NCI-H82 treated with DMSO at 0.1 percent for 48 hours (cell line): ENCODE results near the gene FAM98B.

Experiments
- DNase-seq: peaks from one replicate; lab custom pipeline; 2025; ENCODE audit not compliant: unreplicated experiment; lab: John Stamatoyannopoulos, UW

FAM98B gene

DNA sequence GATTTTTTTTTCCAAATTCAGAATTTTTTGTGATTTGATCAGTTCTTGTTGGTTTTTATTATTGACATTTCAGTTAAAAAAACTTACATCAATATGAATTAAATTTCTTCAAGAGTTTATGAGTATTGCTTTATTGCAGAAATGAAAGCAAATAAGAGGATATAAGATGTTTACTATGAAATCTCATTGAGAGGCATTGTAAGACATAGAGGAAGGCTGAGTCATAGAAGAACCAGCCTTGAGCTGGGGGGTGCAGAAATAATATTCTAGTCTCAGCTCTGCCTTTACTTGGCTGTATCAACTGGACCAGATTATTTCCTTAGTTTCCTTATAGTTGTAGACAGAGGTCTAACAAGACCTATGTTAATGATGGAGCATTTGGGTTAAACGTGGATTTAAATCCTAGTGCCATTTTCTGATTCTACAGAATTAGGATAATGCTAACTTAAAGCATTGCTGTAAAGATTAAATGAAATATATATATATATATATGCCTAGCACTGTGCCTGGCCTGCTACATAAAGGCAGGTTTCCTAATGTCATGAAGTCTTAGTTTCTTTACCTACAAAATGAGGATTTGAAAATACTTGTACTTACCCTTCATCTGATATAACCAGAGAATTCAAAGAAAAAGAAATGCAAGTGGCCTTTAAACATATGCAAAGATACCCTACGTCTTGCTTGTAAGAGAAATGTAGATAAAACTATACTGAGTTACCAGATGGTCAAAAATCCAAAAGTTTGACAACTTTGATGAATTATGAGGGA, 7.3 kb downstream of the FAM98B start:
- no peak for DNase-seq

DNA sequence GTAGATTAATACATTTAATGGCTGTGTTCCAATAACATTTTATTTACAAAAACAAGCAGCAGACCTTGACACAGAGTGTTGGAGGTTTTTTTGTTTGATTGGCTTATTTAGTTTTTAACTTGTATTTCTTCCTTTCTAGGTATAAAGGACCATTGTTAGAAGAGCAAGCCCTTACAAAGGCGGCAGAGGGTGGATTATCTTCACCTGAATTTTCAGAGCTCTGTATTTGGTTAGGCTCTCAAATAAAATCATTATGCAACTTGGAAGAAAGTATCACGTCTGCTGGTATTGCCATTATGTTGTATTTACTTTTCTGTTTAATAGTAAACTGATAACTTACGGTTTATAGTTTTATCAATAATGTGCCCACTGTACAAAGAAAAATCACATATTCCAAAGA, 10.0 kb downstream of the FAM98B start:
- DNase-seq: no peak

DNA sequence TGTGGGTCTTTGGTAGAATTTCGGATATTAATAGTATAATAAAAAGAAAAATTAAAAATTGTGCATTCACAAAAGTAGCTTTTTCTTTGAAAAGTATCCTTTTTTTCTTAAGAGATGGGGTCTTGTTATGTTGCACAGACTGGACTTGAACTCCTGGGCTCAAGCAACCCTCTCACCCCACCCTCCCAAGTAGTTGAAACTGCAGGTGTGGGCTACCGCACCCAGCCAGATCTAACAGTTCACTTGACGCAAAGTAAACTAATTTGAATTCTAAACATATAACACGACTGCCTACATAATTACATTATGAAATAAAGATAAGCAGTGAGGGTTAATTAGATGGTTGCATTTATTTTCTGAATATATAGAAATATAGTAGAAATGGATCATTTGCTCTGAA, 10.7 kb downstream of the FAM98B start:
- DNase-seq: no peak

DNA sequence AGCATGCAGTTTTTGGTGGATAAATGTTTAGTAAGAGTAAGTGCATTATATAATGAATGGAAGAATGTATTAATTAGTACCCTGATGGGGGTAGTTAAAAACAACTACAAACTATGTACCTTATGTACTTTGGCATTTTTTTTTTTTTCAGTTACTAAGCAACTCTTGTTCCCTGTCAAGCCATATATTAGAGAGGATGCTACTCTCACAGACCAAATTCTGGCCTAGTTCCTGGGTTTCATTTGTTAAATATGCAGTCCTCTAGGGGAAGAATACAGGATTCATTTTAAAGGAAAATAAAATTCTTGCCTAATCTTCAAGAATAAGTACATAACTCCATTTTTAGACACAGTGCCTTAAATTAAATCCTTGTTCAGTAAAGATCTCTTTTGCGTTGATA, 16.9 kb downstream of the FAM98B start:
- DNase-seq: no peak

DNA sequence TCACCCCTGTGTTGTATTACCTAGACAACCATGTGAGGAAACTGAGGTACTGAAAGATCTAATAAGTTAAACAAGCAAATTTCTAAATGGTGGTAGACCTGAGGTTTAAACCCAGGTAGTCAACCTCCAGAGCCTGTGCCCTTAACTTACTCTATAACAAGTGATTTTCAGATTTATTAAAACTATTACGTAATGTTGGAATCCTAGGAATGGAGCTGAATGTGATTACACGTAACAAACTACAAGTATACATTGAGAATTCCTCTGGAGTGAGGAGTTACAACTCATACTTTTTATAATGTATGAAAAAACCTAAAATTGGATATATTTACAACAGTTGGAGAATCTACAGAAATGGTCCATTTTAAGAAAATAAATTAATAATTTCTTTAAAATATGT, 18.0 kb downstream of the FAM98B start:
- no peak for DNase-seq

DNA sequence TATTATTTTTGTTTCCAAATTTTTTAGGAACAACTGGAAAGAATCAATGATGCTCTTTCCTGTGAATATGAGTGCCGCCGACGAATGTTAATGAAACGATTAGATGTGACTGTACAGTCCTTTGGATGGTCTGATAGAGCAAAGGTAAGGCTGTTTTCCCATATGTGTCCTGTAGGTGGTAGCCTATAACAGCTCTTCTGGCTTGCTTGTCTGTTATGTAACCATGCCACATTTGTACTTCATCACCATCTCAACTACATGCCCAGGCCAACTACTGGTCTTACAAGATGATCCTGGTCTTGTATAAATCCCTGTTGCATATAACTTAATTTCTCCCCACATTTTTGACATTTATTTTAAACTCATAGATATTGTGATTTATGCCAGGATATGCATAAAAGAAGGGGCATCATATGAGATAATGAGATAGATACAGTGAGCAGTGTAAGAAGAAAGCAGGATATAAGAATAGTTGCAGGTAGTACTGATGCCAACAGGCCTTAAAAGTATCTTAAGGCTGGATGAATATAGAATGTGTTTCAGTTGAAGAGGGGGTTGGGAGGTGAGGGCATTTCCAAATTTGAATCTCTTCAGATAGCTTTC, 20.3 kb downstream of the FAM98B start:
- no peak for DNase-seq

DNA sequence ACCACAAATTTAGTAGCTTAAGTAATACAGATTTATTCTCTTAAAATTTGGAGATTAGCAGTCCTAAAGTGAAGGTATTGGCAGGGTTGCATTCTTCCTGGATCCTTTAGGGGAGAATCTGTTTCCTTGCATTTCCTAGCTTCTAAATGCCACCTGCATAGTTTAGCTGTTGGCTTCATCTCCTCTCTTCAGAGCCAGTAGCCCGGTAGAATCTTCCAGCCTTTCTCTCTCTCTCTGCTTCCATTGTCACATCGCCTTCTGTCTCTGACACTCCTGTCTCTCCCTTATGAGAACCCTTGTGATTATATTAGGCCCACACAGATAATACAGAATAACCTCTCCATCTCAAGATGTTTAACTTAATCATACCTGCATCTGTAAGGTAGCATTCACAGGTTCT, 21.4 kb downstream of the FAM98B start:
- no peak for DNase-seq

DNA sequence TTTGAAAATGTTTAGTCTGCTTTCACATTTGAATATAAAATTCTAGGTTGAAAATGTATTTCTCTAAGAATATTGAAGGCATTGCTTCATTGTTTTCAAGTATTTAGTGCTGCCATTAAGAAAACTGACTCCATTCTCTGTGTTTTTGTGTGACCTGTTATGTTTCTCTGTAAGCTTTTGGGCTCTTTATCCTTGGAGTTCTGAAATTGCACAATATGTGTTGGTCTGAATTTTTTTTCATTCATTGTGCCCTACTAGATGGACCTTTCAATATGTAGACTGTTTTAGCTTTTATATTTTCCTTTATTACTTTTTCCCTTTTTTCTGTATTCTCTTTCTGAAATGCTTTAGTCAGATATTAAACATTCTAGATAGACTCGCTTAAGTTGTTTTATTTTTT, 22.2 kb downstream of the FAM98B start:
- DNase-seq: no peak

DNA sequence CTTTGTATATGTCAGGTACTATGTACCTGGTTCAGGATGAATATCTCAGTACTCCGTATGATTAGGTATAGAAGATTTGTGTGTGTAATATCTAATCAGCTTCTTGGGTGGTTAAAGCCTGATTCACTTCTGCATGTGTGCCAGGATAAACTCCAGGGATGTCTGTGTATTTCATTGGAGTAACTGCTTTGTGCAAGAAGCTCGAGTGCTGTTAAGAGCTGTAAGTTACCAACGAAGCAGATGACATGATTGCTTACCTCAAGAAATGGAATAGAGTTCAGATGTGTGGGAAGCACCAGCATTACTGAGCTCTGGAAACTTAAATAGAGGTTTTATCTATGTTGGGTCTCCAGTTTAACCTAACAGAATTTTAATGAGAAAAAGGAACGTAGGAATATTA, 23.7 kb downstream of the FAM98B start:
- no peak for DNase-seq

DNA sequence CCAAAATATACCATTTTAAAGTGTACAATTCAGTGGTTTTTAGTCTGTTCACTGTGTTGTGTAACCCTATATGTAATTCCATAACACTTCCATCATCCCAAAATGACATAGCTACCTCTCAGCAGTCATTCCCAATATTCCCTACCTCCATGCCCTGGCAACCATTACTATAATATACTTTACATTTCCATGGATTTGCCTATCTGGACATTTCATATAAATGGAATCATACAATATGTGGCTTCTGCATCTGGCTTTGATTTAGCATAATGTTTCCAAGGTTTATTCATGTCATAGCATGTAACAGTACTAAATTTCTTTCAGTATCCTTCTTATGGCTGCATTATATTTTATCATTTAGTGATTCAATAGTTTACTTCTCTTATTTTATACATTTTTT, 25.3 kb downstream of the FAM98B start:
- DNase-seq: no peak

DNA sequence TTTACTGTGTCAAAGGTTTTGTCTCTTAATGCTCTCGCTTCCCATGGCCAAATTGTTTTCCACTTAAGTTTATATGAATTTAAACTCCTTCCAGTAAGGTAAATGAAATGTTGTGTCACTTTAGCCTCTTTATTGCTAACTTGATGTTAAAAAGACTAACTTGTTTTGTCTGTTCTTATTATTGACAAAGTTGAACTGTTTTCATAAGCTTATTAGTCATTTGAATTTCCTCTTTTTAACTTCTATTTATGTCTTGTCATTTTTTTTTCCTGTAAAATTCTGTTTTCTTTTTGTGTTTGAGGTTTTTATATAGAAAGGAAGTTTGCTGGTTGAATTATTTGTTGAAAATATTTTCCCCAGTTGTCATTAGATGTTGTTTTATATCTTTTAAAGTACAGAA, 25.8 kb downstream of the FAM98B start:
- DNase-seq: no peak

DNA sequence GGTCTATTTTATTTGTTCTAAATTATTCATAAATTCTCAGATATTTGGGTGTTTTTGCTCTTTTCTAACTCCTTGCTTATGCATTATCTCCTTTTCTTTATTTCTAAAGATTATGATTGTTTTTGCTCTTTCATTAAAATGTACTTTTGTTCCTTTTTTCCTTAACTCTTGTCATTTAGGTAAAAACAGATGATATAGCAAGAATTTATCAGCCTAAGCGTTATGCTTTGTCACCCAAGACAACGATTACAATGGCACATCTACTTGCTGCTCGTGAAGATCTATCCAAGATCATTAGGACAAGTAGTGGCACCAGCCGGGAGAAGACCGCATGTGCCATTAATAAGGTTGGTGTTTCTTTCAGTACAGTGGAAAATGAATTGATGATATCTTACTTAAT, 27.2 kb downstream of the FAM98B start:
- no peak for DNase-seq

DNA sequence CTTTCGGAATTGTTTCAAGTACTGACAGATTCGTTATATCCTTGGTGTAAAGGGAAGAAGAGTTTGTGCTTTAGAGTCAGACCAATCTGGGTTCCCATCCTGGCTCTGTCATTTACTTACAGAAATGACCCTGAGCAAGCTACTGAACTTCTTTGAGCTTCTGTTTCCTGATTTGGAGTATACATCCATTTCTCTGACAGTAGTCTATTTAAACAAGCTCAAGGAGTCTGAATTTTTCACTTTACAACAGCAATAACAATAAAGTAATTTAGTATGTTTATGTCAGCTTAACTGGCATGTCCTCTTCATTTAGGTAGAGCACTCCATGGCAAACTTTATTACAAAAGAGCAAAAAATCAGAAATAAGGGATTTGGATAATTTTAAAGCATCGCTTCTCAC, 27.8 kb downstream of the FAM98B start:
- no peak for DNase-seq

DNA sequence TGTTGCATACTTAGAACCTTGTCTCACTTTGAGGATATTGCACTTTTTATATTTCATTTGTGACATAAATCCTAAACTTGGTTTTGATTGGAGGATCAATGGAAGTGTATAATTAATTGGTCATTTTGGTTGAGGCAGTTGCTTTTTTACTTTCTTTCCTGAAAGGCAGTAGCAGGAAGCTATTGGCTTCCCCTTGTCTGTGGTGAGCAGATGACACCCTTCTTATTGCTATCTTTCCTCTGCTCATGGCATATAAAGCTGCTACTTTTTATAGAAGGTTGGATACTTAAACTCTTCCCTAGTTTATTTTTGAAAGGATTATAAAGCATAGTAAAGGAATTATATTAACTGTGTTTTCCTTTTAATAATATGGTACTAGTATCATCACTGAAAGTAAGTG, 28.6 kb downstream of the FAM98B start:
- DNase-seq: no peak

DNA sequence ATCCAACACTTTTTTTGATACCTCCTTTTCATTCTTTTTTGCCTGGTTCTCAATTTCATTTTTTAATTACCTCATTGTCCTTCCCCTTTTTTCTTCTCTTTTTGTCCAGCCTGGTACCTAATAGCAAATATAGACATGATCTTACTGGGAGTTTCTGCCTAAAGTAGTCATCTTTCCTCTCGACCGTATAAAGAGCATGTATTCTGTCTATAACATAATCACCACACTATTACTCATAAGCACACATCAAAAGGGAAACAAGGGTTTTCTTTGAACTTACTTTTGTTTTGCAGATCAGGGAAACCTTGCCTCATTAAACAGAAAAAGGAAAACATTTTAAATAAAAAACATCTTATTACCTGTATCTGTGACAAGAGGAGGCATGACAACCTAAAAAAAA, 33.0 kb downstream of the FAM98B start:
- DNase-seq: no peak

DNA sequence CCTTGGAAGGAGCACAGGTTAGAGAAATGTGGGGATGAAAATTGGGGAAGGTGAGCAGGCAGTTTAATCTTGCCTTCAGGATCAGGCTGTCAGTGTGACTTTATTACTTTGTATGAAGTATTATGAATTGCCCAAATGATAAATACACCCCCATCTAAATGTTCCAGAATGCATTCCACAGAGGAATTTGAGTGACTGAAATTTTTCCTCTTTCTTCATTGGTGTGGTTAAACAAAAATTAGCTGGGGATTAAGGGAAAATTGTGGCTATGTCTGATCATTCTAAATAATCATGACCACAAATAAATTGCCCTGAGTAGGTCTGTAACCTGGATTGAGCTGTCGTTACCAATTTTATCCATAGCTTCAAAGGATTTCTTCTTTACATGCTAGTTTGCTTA, 33.5 kb downstream of the FAM98B start:
- DNase-seq: no peak

DNA sequence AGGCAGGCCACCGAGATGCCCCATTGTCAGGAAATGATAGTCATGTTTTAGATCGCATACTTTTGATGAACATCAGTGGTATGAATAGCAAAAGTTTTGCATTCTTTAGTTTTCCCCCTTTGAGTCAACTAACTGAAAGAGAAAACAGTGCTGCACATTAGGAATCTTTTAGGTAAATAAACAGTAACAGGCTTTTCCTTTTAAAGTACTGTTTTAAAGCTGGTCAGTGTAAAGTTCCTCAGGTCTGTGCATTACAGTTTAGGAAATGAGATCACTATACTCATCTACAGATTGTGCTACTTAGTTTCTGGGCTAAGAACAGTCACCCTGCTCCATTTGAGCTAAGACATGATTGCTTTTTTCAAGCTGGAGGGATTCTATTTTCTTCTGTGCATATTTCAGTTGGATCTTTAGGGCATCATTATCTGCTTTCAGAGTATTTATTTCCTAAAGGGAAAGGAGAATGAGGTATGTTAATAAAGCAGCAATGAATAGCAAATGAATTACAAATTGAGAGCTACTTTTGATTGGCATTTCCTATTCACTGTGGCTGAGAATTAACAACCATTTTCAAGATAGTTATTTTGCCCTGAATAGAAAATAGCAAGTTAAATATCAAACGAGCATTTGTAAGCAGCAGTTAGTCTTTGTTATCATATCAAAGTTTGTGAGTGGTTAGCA, 36.5 kb downstream of the FAM98B start:
- DNase-seq: no peak

DNA sequence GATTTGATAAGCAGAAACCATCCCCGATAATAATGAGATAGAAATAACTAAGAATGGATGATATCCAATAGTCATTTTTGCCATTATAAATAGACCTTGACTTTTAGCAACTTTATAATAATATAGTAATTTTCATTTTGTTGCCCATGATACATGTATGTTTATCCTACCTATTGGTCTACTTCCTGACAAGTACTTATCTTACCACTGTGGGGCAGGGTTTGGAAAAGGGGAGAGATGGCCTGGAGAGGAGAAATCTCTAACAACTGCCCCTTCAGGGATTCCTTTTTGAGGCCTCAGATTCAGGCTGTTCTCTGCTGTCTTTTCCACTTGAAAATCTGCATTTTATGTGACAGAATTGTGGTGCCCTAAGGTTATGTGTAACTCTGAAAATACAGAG, 42.2 kb downstream of the FAM98B start:
- no peak for DNase-seq

DNA sequence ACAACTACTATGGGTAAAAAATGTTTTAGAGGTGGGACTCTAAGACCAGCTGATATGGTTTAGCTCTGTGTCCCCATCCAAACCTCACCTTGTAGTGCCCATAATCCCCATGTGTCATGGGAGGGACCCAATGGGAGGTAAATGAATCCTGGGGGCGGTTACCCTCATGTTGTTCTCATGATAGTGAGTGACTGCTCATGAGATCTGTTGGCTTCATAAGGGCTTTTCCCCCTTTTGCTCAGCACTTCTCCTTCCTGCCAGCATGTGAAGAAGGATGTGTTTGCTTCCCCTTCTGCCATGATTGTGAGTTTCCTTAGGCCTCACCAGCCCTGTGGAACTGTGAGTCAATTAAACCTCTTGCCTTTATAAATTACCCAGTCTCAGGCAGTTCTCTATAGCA, 45.7 kb downstream of the FAM98B start:
- no peak for DNase-seq

DNA sequence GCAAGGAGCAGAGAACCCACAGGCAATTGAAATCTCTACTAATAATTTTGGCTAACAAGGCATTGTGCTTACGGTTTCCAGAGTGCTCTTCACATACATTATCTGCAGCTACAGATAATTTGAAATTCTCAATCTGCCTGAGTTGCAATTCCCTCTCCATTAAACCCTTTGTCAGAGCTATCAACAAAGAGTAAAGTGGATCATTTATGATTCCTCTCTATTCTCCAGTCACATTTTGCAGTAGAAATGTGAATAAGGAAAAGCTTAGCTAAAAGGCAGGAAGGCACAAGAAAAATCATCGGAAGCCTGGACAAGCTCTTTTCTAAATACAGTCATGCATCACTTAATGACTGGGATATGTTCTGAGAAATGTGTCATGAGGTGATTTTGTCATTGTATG, 49.6 kb downstream of the FAM98B start:
- DNase-seq: no peak

DNA sequence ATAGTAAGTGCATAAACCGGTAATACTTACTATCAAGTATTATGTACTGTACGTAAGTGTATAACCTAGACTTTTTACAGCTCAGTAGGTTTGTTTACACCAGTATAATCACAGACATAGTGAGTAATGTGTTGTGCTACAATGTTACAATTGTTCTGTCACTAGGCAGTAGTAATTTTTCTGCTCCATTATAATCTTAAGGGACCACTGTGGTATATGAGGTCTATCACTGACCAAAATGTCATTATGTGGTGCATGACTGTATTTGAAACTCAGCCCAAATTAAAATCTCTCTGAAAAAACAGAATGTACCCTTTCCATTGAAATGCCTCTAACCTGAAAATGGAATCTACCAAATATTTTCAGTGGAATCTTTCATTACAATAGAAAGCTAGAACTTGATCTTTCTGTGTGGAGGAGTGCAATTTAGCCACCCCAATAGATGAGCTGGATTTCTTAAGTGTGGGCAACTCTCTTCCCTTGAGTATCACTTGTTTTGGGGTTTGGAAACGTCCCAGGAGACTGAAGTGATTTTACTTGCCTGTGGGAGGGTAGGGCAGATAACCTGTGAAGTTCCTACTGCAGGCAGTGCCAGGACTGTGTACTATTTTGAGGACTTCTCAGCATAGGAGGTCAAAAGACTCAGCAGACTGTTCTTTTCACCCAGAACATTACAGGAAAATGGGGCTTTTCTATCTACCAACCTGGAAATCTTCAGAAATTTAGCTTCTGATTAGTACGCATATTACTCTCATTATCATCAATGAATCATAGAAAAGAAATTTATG, 50.9 kb downstream of the FAM98B start:
- no peak for DNase-seq

DNA sequence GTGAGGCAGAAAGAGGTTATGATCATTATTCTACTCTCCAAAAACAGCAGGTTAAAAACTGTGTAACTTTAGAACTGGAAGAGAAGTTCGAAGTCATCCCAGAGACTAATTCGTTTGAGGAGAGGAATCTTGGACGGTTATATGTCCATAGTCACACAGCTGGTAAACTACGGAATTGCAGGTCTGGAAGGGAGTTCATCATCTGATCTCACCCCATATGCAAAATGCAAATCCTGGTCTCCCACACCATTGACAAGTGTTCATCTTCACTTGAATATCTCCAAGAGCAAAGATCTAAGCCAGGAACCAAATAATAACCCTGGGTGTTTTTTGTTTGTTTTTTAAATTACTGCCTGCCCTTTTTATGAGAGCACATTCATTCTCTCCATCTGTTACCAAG, 53.1 kb downstream of the FAM98B start:
- no peak for DNase-seq
